Measurements from ENCODE around the gene CIAO2B.

The CIAO2B gene

DNA sequence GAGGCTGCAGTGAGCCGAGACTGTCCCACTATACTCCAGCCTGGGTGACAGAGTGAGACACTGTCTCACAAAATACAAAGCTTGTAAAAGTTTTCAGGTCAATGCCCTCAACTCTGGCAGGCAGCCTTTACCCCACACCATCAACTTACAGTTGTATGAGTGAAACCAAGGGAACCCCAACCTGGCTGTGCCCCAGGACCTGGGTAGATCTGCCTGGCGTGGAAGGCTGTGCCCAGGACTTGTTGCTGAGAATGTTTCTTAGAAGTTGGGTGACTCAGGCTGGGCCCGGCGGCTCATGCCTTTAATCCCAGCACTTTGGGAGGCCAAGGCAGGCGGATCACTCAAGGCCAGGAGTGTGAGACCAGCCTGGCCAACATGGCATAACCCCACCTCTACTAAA is 34.6 kb upstream of the CIAO2B start:
- TF ChIP-seq, protein P1, sequence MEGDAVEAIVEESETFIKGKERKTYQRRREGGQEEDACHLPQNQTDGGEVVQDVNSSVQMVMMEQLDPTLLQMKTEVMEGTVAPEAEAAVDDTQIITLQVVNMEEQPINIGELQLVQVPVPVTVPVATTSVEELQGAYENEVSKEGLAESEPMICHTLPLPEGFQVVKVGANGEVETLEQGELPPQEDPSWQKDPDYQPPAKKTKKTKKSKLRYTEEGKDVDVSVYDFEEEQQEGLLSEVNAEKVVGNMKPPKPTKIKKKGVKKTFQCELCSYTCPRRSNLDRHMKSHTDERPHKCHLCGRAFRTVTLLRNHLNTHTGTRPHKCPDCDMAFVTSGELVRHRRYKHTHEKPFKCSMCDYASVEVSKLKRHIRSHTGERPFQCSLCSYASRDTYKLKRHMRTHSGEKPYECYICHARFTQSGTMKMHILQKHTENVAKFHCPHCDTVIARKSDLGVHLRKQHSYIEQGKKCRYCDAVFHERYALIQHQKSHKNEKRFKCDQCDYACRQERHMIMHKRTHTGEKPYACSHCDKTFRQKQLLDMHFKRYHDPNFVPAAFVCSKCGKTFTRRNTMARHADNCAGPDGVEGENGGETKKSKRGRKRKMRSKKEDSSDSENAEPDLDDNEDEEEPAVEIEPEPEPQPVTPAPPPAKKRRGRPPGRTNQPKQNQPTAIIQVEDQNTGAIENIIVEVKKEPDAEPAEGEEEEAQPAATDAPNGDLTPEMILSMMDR (IDR thresholded peaks at IDR 0.05; ENCODE audit: low read depth, low read length), result no peak
- Histone ChIP-seq H3K36me3 (no peaks in the 10 kb centered on the region), H3K27me3 (no peaks in the 10 kb centered on the region), H3K4me3 (ENCODE audit: low read depth, low read length) (no peak overlapping the region), H3K9me3 (no peaks in the 10 kb centered on the region), H3K4me1 (no peaks in the 10 kb centered on the region)
- no peak for DNase-seq

GRCh38 chr16:66964049-66964448 is 29.8 kb upstream of the CIAO2B start:
- Histone ChIP-seq H3K9me3 (no peaks in the 10 kb centered on the region), H3K4me1 (no peaks in the 10 kb centered on the region), H3K36me3 (no peaks in the 10 kb centered on the region), H3K4me3 (ENCODE audit: low read depth, low read length) (no peak overlapping the region), H3K27me3 (no peaks in the 10 kb centered on the region)
- DNase-seq, result peak; percentile 36
- TF ChIP-seq, protein P1 (IDR thresholded peaks at IDR 0.05; ENCODE audit: low read depth, low read length), result no peak

- TF ChIP-seq, protein P1 (IDR thresholded peaks at IDR 0.05; ENCODE audit: low read depth, low read length), result no peak
- peak; percentile 47 for DNase-seq
Observed at GRCh38 chr16:66961914-66962313, 27.7 kb upstream of the CIAO2B start.

GRCh38 chr16:66961065-66961744 is 27.0 kb upstream of the CIAO2B start, which contains the start of gene CES3:
TSS of gene CES3 (plus strand) at chr16:66961266. CDS start at chr16:66961308, 42 bp downstream.
- Histone ChIP-seq H3K36me3 (no peaks in the 10 kb centered on the region), H3K4me1 (no peaks in the 10 kb centered on the region), H3K4me3 (ENCODE audit: low read depth, low read length) (peak within 1 kb of the TSS; percentile 36), H3K27me3 (no peaks in the 10 kb centered on the region), H3K9me3 (no peaks in the 10 kb centered on the region)
- TF ChIP-seq, protein P1 (IDR thresholded peaks at IDR 0.05; ENCODE audit: low read depth, low read length), result peak; percentile 95
- peak; percentile 85 for DNase-seq

More at GRCh38 chr16:66961914-66962313, 27.7 kb upstream of the CIAO2B start:
- no peaks in the 10 kb centered on the region for H3K9me3 ChIP-seq
- no peaks in the 10 kb centered on the region for H3K36me3 ChIP-seq
- no peak overlapping the region for H3K4me3 ChIP-seq (ENCODE audit: low read depth, low read length)
- no peaks in the 10 kb centered on the region for H3K4me1 ChIP-seq
- H3K27me3 ChIP-seq, result no peaks in the 10 kb centered on the region

DNA sequence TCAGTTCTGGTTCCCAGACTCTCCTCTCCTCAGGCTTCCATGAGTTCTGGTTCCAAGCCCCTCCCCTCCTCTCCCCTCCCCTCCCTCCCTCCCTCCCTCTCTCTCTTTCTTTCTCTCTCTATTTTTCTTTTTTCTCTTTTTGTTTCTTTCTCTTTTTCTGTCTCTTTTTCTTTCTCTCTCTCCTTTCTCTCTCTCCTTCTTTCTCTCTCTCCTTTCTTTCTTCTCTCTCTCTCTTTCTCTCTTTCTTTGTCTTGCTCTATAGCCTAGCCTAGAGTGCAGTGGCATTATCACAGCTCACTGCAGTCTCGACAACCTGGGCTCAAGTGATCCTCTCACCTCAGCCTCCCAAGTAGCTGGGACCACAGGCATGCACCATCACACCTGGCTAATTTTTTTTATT is 26.1 kb upstream of the CIAO2B start:
- TF ChIP-seq, protein P1 (IDR thresholded peaks at IDR 0.05; ENCODE audit: low read depth, low read length), result no peak
- no peaks in the 10 kb centered on the region for H3K27me3 ChIP-seq

GRCh38 chr16:66959704-66960161 is 25.5 kb upstream of the CIAO2B start:
- Histone ChIP-seq H3K36me3 (no peaks in the 10 kb centered on the region), H3K4me3 (ENCODE audit: low read depth, low read length) (no peak overlapping the region), H3K27me3 (no peaks in the 10 kb centered on the region), H3K4me1 (no peaks in the 10 kb centered on the region), H3K9me3 (no peaks in the 10 kb centered on the region)
- no peak for DNase-seq
- TF ChIP-seq, protein P1 (IDR thresholded peaks at IDR 0.05; ENCODE audit: low read depth, low read length), result no peak

More for the DNA sequence above, 26.1 kb upstream of the CIAO2B start:
- Histone ChIP-seq H3K4me3 (ENCODE audit: low read depth, low read length) (no peak overlapping the region), H3K36me3 (no peaks in the 10 kb centered on the region), H3K9me3 (no peaks in the 10 kb centered on the region), H3K4me1 (no peaks in the 10 kb centered on the region)
- DNase-seq, result no peak

Measured in BE2C (cell line).